Measurements from ENCODE around the gene IGSF21.

The IGSF21 gene

GRCh38 chr1:18422954-18423353 lies 315.4 kb downstream of the IGSF21 start:
- no peak for TF ChIP-seq POU2F2 (IDR thresholded peaks at IDR 0.05; ENCODE audit: low read depth, low read length)
- no peak for TF ChIP-seq POLR2AphosphoS5 (IDR thresholded peaks at IDR 0.05; ENCODE audit: low read depth, low read length)
- FAIRE-seq, result no peak
- DNase-seq (ENCODE audit: insufficient read length, low spot score), result no peak

GRCh38 chr1:18426580-18426979 lies 319.0 kb downstream of the IGSF21 start:
- no peak for DNase-seq (ENCODE audit: insufficient read length, low spot score)
- FAIRE-seq, result no peak

More at GRCh38 chr1:18426580-18426979, 319.0 kb downstream of the IGSF21 start:
- no peak for TF ChIP-seq TAF1 (IDR thresholded peaks at IDR 0.05; ENCODE audit: low read depth, low read length)
- TF ChIP-seq POU2F2 (IDR thresholded peaks at IDR 0.05; ENCODE audit: low read depth, low read length), result no peak
- TF ChIP-seq PAX5 (IDR thresholded peaks at IDR 0.05; ENCODE audit: insufficient read depth, low read length, severe bottlenecking), result no peak
- no peak for TF ChIP-seq POLR2AphosphoS5 (IDR thresholded peaks at IDR 0.05; ENCODE audit: low read depth, low read length)

Data from GM12891 (cell line).